Measurements from ENCODE around the gene SIGLEC12.

The SIGLEC12 gene

GRCh38 chr19:51501594-51502263 lies at the start of gene SIGLEC12:
SIGLEC12 (minus strand) TSS chr19:51501800; CDS start chr19:51501733, 67 bp downstream.
- DNase-seq (ENCODE audit: low read depth in 3 of 3), result peak in 2 of 3 donors; percentile 7 to 19

GRCh38 chr19:51550848-51551672 lies 49.5 kb upstream of the SIGLEC12 start:
- DNase-seq (ENCODE audit: low read depth in 3 of 3), result no peak

GRCh38 chr19:51549533-51550324 lies 48.1 kb upstream of the SIGLEC12 start:
- DNase-seq (ENCODE audit: low read depth in 3 of 3), result no peak

GRCh38 chr19:51548891-51549305 lies 47.3 kb upstream of the SIGLEC12 start:
- DNase-seq (ENCODE audit: low read depth in 3 of 3), result no peak

- DNase-seq (ENCODE audit: low read depth in 3 of 3), result no peak
Observed at GRCh38 chr19:51548213-51548651, 46.6 kb upstream of the SIGLEC12 start.

GRCh38 chr19:51547397-51548212 lies 46.0 kb upstream of the SIGLEC12 start:
- DNase-seq (ENCODE audit: low read depth in 3 of 3), result no peak

GRCh38 chr19:51546650-51547396 lies 45.2 kb upstream of the SIGLEC12 start:
- no peak for DNase-seq (ENCODE audit: low read depth in 3 of 3)

GRCh38 chr19:51546107-51546649 lies 44.6 kb upstream of the SIGLEC12 start:
- no peak for DNase-seq (ENCODE audit: low read depth in 3 of 3)

- DNase-seq (ENCODE audit: low read depth in 3 of 3), result no peak
Observed at GRCh38 chr19:51544038-51544437, 42.4 kb upstream of the SIGLEC12 start.

- no peak for DNase-seq (ENCODE audit: low read depth in 3 of 3)
Observed at GRCh38 chr19:51542699-51543098, 41.1 kb upstream of the SIGLEC12 start.

GRCh38 chr19:51541458-51542357 lies 40.1 kb upstream of the SIGLEC12 start:
- DNase-seq (ENCODE audit: low read depth in 3 of 3), result no peak

- DNase-seq (ENCODE audit: low read depth in 3 of 3), result no peak
Observed at GRCh38 chr19:51539821-51540366, 38.3 kb upstream of the SIGLEC12 start.

GRCh38 chr19:51535535-51535934 lies 33.9 kb upstream of the SIGLEC12 start:
- no peak for DNase-seq (ENCODE audit: low read depth in 3 of 3)

- DNase-seq (ENCODE audit: low read depth in 3 of 3), result no peak
Observed at GRCh38 chr19:51531349-51532315, 30.0 kb upstream of the SIGLEC12 start, which contains the start of gene SIGLEC6. SIGLEC6 (minus strand) TSS chr19:51531670; CDS start chr19:51531648, 22 bp downstream.

- DNase-seq (ENCODE audit: low read depth in 3 of 3), result no peak
Observed at GRCh38 chr19:51530616-51531015, 29.0 kb upstream of the SIGLEC12 start.

- DNase-seq (ENCODE audit: low read depth in 3 of 3), result no peak
Observed at GRCh38 chr19:51529301-51529700, 27.7 kb upstream of the SIGLEC12 start.

GRCh38 chr19:51525651-51526050 lies 24.1 kb upstream of the SIGLEC12 start:
- DNase-seq (ENCODE audit: low read depth in 3 of 3), result no peak

Data from stimulated activated CD4-positive, alpha-beta T cell treated with anti-CD3 and anti-CD28 coated beads, TNF-alpha, amount 100 ng/mL, for 48 hours (primary cell).